ENCODE measurements around the gene MYT1. TPM values are rescaled to one million over a fixed set of nuclear protein-coding genes. Genes with fewer than 3 reads are reported as not detected.

MYT1 gene
- total and polyA plus RNA-seq, 2 of the 8 experiments (the other 6 are each of a cell fraction or from before 2014, with no cell fraction given) = 0.63 to 2.0 TPM

GRCh38 chr20:64238115-64238825, 74.0 kb downstream of the MYT1 start (continued):
- TF ChIP-seq FOSL1 (IDR thresholded peaks at IDR 0.05; ENCODE audit: insufficient read depth, low read depth, low read length) (no peak), SP1 (IDR thresholded peaks at IDR 0.05; ENCODE audit: low read depth, low read length) (no peak)

Measured in H1 (cell line).